Progenitor cell of endocrine pancreas (in vitro differentiated cells): ENCODE results near the gene CNTN1. TPM values are rescaled to one million over a fixed set of nuclear protein-coding genes. Genes with fewer than 3 reads are reported as not detected.

Source experiments
- DNase-seq: peaks from one replicate; pipeline ENCODE4 v3.0.0; 2021; ENCODE audit warnings: low spot score; ENCODE audit not compliant: unreplicated experiment
- H3K27ac Mint-ChIP-seq: 2 replicates; pipeline ENCODE4 v1.8.0; 2021; ENCODE audit warnings: mild to moderate bottlenecking, moderate library complexity, mixed read lengths
- H3K27me3 Mint-ChIP-seq: 2 replicates; pipeline ENCODE4 v1.8.0; 2021; ENCODE audit warnings: mixed read lengths
- H3K36me3 Mint-ChIP-seq: 2 replicates; pipeline ENCODE4 v1.8.0; 2022; ENCODE audit warnings: mixed read lengths; ENCODE audit not compliant: insufficient read depth
- H3K4me1 Mint-ChIP-seq: 2 replicates; pipeline ENCODE4 v1.8.0; 2021; ENCODE audit warnings: low read depth, mixed read lengths
- H3K4me3 Mint-ChIP-seq: 2 replicates; pipeline ENCODE4 v1.8.0; 2021; ENCODE audit warnings: low read depth, mild to moderate bottlenecking, moderate library complexity, mixed read lengths
- H3K9me3 Mint-ChIP-seq: 2 replicates; pipeline ENCODE4 v1.8.0; 2021; ENCODE audit warnings: low read depth, mixed read lengths
- total RNA-seq: library from RNA; stranded (reverse); gene quantifications from 2 replicates; pipeline ENCODE4 v1.2.1, GENCODE V29; 2021
- TF ChIP-seq, protein P1 (sequence below): fragments of 200-600 bp; sonication (generic); IDR thresholded peaks from one replicate; pipeline ENCODE4 v1.5.0; 2021; ENCODE audit warnings: antibody characterized with exemption, mild to moderate bottlenecking; ENCODE audit not compliant: unreplicated experiment

CNTN1 gene
- total RNA-seq, 1 donor from 2014 or later, result 3.1 TPM

DNA sequence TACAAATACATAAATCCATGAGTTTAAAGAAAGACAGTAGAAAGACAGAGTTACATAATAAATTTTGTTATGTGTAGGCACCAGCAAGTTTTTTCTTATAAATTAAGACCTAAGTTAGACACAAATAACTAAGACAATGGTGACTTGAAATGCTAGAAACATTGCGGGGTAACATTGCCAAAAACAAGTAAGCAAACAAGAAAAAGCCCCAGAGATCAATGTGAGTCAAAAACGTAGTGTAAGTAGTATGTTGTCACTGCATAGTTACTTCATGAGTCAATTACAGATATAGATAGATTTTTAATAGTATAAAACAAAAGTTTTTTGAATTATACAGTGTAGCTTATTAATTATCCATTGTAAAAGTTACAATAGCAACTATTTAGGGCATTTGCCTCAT is 83.4 kb downstream of the CNTN1 start:
- DNase-seq, result no peak
- Mint-ChIP-seq H3K4me3 (no peak overlapping the region), H3K4me1 (peaks cover 1% of the 10 kb centered on the region), H3K36me3 (no peaks in the 10 kb centered on the region), H3K27me3 (no peaks in the 10 kb centered on the region), H3K9me3 (no peaks in the 10 kb centered on the region), H3K27ac (no peak overlapping the region)
- TF ChIP-seq, protein P1, sequence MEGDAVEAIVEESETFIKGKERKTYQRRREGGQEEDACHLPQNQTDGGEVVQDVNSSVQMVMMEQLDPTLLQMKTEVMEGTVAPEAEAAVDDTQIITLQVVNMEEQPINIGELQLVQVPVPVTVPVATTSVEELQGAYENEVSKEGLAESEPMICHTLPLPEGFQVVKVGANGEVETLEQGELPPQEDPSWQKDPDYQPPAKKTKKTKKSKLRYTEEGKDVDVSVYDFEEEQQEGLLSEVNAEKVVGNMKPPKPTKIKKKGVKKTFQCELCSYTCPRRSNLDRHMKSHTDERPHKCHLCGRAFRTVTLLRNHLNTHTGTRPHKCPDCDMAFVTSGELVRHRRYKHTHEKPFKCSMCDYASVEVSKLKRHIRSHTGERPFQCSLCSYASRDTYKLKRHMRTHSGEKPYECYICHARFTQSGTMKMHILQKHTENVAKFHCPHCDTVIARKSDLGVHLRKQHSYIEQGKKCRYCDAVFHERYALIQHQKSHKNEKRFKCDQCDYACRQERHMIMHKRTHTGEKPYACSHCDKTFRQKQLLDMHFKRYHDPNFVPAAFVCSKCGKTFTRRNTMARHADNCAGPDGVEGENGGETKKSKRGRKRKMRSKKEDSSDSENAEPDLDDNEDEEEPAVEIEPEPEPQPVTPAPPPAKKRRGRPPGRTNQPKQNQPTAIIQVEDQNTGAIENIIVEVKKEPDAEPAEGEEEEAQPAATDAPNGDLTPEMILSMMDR, result no peak

DNA sequence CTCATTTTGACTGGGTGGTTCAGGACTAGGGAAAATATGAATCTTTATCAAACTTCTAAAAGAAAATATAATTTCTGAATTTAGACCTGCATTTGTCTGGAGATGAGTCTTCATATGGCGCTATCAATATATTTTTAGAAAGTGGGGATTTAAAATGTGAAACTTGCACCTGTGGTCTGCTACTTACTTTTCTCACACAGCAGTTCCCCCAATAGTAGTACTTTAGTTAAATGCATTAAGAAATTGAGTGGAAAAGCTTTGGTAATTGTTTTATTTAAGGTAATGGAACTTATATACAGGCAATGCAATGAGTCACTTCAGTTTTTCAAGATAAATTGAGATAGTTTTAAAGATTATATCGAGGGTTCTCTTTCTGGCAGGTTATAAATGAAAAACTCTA is 91.9 kb downstream of the CNTN1 start:
- Mint-ChIP-seq H3K36me3 (no peaks in the 10 kb centered on the region), H3K4me3 (no peak overlapping the region), H3K27me3 (no peaks in the 10 kb centered on the region), H3K4me1 (no peaks in the 10 kb centered on the region), H3K9me3 (peaks cover 8% of the 10 kb centered on the region), H3K27ac (no peak overlapping the region)
- TF ChIP-seq, protein P1, result no peak
- DNase-seq, result no peak

GRCh38 chr12:40788276-40788675 is 96.0 kb downstream of the CNTN1 start:
- Mint-ChIP-seq H3K4me3 (no peak overlapping the region), H3K27ac (no peak overlapping the region), H3K9me3 (peaks cover 8% of the 10 kb centered on the region), H3K36me3 (no peaks in the 10 kb centered on the region), H3K27me3 (no peaks in the 10 kb centered on the region), H3K4me1 (no peaks in the 10 kb centered on the region)
- TF ChIP-seq, protein P1, result no peak
- no peak for DNase-seq

- H3K36me3 Mint-ChIP-seq, result no peaks in the 10 kb centered on the region
- H3K9me3 Mint-ChIP-seq, result no peaks in the 10 kb centered on the region
- no peak overlapping the region for H3K4me3 Mint-ChIP-seq
- TF ChIP-seq, protein P1, result no peak
- no peak overlapping the region for H3K27ac Mint-ChIP-seq
- no peaks in the 10 kb centered on the region for H3K4me1 Mint-ChIP-seq
- DNase-seq, result no peak
- no peaks in the 10 kb centered on the region for H3K27me3 Mint-ChIP-seq
These were observed 100.7 kb downstream of the CNTN1 start for GRCh38 chr12:40792792-40793386.

DNA sequence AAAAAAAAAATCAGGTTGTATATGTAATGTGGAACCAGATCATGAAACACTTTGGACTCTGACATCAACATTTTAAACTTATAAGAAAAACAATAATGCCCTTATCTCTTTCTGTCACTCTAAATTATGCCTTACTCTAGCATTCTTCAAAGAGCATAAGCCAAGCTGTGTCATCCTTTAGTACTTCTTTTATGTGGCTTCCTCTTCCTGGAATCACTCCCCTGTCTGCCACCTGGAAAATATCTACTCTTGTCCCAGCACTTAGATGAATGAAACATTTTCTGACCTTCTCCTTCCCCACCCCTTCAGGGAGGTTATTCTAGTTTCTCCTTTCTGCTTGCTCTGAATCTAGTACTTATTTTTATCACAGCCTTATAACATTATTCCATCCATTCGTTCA is 101.2 kb downstream of the CNTN1 start:
- no peak for DNase-seq
- no peaks in the 10 kb centered on the region for H3K27me3 Mint-ChIP-seq
- H3K4me1 Mint-ChIP-seq, result no peaks in the 10 kb centered on the region
- H3K36me3 Mint-ChIP-seq, result no peaks in the 10 kb centered on the region
- H3K9me3 Mint-ChIP-seq, result no peaks in the 10 kb centered on the region
- TF ChIP-seq, protein P1, result no peak
- no peak overlapping the region for H3K27ac Mint-ChIP-seq
- H3K4me3 Mint-ChIP-seq, result no peak overlapping the region
